ENCODE data around the gene LMF1. TPM values are rescaled to one million over a fixed set of nuclear protein-coding genes. Genes with fewer than 3 reads are reported as not detected.

LMF1 gene
- total and polyA plus RNA-seq, 5 donors from 2014 or later = 9.9 to 40.0 (median 12.4) TPM

DNA sequence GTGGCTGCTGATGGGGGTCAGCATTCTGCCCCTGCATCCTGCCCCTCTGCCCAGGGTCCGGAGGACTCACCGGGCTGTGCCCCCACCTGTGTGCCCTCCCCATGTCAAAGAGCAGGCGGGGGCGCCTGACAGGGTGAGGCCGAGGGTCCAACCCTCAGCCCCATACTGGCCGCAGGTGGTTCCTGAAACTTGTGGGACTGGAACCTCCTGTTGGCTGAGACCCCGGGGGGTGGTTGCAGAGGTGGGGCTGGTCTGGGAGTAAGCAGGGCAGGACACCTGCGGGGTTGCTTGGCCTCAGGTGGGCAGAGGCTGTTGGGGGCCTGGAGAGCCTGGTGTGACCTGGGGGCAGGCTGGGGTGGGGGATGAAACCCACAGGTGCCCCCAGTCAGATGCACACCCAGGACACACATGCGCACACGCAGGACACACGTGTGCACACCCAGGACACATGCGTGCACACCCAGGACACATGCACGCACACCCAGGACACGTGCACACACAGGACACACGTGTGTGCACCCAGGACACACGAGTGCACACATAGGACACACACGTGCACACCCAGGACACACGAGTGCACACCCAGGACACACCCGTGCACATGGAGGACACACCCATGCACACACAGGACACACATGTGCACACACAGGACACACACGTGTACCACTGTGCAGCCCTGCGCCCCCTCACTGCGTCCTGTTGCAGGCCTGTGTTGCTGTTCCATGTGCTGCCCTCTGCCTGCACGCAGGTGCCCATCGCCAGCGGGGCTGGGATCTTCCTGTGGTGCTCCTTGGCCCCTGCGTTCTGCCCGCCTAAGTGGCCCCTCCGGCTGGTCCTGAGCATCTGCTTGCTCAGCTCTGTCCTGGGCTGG is 42.2 kb upstream of the LMF1 start:
- Histone ChIP-seq H3K4me1 (ENCODE audit: control insufficient read depth, insufficient read depth, low read length, poor library complexity, severe bottlenecking) (no peaks in the 10 kb centered on the region), H3K36me3 (ENCODE audit: control insufficient read depth, insufficient read depth, low read length) (no peaks in the 10 kb centered on the region), H3K9me3 (ENCODE audit: control insufficient read depth in 2 of 2, low read length in 2 of 2) (no peaks in the 10 kb centered on the region), H3K27ac (ENCODE audit: insufficient read depth, low read length, poor library complexity, severe bottlenecking) (no peak overlapping the region), H3K4me3 (ENCODE audit: low read depth, low read length) (no peak overlapping the region), H3K27me3 (ENCODE audit: control insufficient read depth, insufficient read depth, low read length) (no peaks in the 10 kb centered on the region)
- no peak overlapping the region for H3K27ac Mint-ChIP-seq
- H3K27me3 Mint-ChIP-seq = no peaks in the 10 kb centered on the region
- H3K36me3 Mint-ChIP-seq = no peaks in the 10 kb centered on the region
- ATAC-seq (ENCODE audit: low read depth in 2 of 2) (no peak), DNase-seq (no peak)
- H3K4me1 Mint-ChIP-seq = peaks cover 0 to 3% (median 0%) of the 10 kb centered on the region in 4 donors
- H3K9me3 Mint-ChIP-seq = peaks cover 0 to 1% (median 0%) of the 10 kb centered on the region in 7 donors
- no peak overlapping the region for H3K4me3 Mint-ChIP-seq

DNA sequence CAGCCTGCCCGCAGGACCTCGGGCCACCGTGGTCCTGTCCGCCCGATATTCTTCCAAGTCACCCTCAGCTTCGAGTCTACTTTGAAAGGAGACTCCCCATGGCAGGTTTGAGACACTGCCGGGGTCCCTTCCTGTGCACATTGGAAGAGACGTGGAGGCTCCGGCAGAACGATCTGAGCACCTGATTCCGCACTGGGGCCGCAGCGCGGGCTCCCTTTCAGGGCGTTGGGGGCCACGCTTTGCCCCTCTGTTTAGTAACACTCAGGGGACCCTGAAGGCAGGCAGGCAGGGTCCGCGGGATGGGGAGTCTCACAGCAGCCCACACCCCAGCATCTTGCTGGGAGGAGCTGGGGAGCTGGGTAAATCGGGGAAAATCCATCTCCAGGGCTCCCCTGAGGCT is 41.4 kb upstream of the LMF1 start:
- Histone ChIP-seq H3K9me3 (ENCODE audit: control insufficient read depth in 2 of 2, low read length in 2 of 2) (no peaks in the 10 kb centered on the region), H3K4me3 (ENCODE audit: low read depth, low read length) (no peak overlapping the region), H3K4me1 (ENCODE audit: control insufficient read depth, insufficient read depth, low read length, poor library complexity, severe bottlenecking) (no peaks in the 10 kb centered on the region), H3K27ac (ENCODE audit: insufficient read depth, low read length, poor library complexity, severe bottlenecking) (no peak overlapping the region), H3K36me3 (ENCODE audit: control insufficient read depth, insufficient read depth, low read length) (no peaks in the 10 kb centered on the region), H3K27me3 (ENCODE audit: control insufficient read depth, insufficient read depth, low read length) (no peaks in the 10 kb centered on the region)
- H3K27me3 Mint-ChIP-seq = no peaks in the 10 kb centered on the region
- peaks cover 0 to 1% (median 0%) of the 10 kb centered on the region in 7 donors for H3K9me3 Mint-ChIP-seq
- H3K4me3 Mint-ChIP-seq = no peak overlapping the region
- H3K36me3 Mint-ChIP-seq = no peaks in the 10 kb centered on the region
- DNase-seq = no peak
- H3K27ac Mint-ChIP-seq = no peak overlapping the region
- H3K4me1 Mint-ChIP-seq = peaks cover 0 to 3% (median 0%) of the 10 kb centered on the region in 4 donors
- no peak for ATAC-seq (ENCODE audit: low read depth in 2 of 2)

DNA sequence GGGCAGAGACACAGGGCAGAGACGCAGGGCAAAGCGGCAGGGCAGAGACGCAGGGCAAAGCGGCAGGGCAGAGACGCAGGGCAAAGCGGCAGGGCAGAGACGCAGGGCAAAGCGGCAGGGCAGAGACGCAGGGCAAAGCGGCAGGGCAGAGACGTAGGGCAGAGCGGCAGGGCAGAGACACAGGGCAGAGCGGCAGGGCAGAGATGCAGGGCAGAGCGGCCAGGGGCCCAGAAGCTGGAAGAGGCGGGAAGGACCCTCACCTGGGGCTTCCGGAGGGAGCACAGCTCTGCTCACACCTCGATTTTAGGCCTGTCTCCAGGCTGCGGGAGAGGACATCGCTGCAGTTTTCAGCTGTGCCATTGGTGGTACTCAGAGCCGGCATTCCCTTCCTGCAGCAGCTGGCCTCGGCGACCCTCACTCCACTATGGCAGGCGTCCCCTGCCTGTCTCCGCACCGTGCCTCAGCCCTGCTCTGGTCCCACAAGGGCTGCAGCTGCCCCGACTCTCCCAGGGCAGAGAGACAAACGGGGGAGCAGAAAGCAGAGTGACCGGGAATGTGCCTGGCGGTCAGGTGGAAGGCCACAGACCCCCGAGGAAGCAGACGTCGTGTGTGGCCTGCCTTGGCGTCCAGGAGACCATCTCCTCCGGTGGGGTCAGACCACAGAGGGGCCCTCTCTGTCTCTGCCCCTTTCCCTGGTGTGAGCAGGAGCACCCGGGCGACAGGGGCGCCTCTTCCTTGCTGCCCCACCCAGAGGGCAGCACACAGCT is 40.7 kb upstream of the LMF1 start:
- Histone ChIP-seq H3K4me1 (ENCODE audit: control insufficient read depth, insufficient read depth, low read length, poor library complexity, severe bottlenecking) (no peaks in the 10 kb centered on the region), H3K4me3 (ENCODE audit: low read depth, low read length) (no peak overlapping the region), H3K27me3 (ENCODE audit: control insufficient read depth, insufficient read depth, low read length) (no peaks in the 10 kb centered on the region), H3K9me3 (ENCODE audit: control insufficient read depth in 2 of 2, low read length in 2 of 2) (no peaks in the 10 kb centered on the region), H3K27ac (ENCODE audit: insufficient read depth, low read length, poor library complexity, severe bottlenecking) (no peak overlapping the region), H3K36me3 (ENCODE audit: control insufficient read depth, insufficient read depth, low read length) (no peaks in the 10 kb centered on the region)
- no peaks in the 10 kb centered on the region for H3K36me3 Mint-ChIP-seq
- no peak overlapping the region for H3K4me3 Mint-ChIP-seq
- peaks cover 0 to 1% (median 0%) of the 10 kb centered on the region in 7 donors for H3K9me3 Mint-ChIP-seq
- DNase-seq = no peak
- ATAC-seq (ENCODE audit: low read depth in 2 of 2) = no peak
- peaks cover 0 to 3% (median 0%) of the 10 kb centered on the region in 4 donors for H3K4me1 Mint-ChIP-seq
- H3K27me3 Mint-ChIP-seq = no peaks in the 10 kb centered on the region
- no peak overlapping the region for H3K27ac Mint-ChIP-seq

DNA sequence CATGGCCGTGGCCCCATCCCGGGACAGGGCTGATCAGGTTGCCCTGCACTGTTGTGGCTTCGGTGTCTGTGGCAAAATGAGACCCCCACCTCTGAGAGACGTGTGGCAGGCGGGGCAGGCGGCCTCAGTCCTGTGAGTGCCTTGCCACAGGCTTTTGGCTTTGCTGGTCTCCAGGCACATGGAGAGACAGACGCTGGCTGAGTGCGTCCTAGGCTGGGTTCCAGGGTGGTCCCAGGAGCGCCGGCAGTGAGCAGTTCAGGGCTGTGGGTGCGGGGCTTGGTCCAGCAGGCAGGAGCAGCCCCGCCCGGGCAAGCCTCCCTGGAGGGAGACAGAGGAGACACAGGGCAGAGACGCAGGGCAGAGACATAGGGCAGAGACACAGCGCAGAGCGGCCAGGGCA is 40.0 kb upstream of the LMF1 start:
- H3K36me3 ChIP-seq (ENCODE audit: control insufficient read depth, insufficient read depth, low read length) = no peaks in the 10 kb centered on the region
- DNase-seq (no peak), ATAC-seq (ENCODE audit: low read depth in 2 of 2) (no peak)
- no peak overlapping the region for H3K27ac ChIP-seq (ENCODE audit: insufficient read depth, low read length, poor library complexity, severe bottlenecking)
- Mint-ChIP-seq H3K27ac (no peak overlapping the region), H3K36me3 (no peaks in the 10 kb centered on the region), H3K4me1 (peaks cover 0 to 7% (median under 1%) of the 10 kb centered on the region in 4 donors), H3K4me3 (no peak overlapping the region), H3K27me3 (no peaks in the 10 kb centered on the region), H3K9me3 (peaks cover 0 to 1% (median 0%) of the 10 kb centered on the region in 7 donors)
- H3K4me3 ChIP-seq (ENCODE audit: low read depth, low read length) = no peak overlapping the region
- no peaks in the 10 kb centered on the region for H3K9me3 ChIP-seq (ENCODE audit: control insufficient read depth in 2 of 2, low read length in 2 of 2)
- H3K27me3 ChIP-seq (ENCODE audit: control insufficient read depth, insufficient read depth, low read length) = no peaks in the 10 kb centered on the region
- no peaks in the 10 kb centered on the region for H3K4me1 ChIP-seq (ENCODE audit: control insufficient read depth, insufficient read depth, low read length, poor library complexity, severe bottlenecking)

DNA sequence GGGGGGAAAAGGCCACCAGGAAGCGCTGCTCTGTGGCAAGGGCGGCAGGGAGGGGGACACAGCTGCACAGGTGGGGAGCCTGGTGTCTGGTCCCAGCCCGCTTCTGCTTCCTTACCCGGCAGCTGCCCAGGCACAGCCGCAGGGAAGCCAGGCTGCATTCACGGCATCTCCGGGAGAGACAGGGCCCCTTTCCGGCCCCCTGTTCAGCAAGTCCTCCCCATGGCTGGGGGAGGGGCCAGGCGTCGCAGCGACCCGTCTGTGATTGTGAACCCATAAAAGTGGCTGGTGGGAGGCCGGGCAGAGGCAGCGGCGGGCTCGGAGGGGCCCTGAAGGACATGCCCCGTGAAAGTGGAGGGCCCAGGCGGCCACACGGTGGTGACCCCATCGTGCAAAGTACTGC is 39.5 kb upstream of the LMF1 start:
- H3K27ac Mint-ChIP-seq = no peak overlapping the region
- no peak overlapping the region for H3K4me3 Mint-ChIP-seq
- peaks cover 0 to 12% (median 3%) of the 10 kb centered on the region in 4 donors for H3K4me1 Mint-ChIP-seq
- DNase-seq = no peak
- peaks cover 3% of the 10 kb centered on the region for H3K4me1 ChIP-seq (ENCODE audit: control insufficient read depth, insufficient read depth, low read length, poor library complexity, severe bottlenecking)
- H3K9me3 Mint-ChIP-seq = no peaks in the 10 kb centered on the region
- ATAC-seq (ENCODE audit: low read depth in 2 of 2) = no peak
- H3K9me3 ChIP-seq (ENCODE audit: control insufficient read depth in 2 of 2, low read length in 2 of 2) = no peaks in the 10 kb centered on the region
- H3K36me3 ChIP-seq (ENCODE audit: control insufficient read depth, insufficient read depth, low read length) = no peaks in the 10 kb centered on the region
- H3K36me3 Mint-ChIP-seq = no peaks in the 10 kb centered on the region
- no peaks in the 10 kb centered on the region for H3K27me3 ChIP-seq (ENCODE audit: control insufficient read depth, insufficient read depth, low read length)
- H3K27ac ChIP-seq (ENCODE audit: insufficient read depth, low read length, poor library complexity, severe bottlenecking) = no peak overlapping the region
- H3K4me3 ChIP-seq (ENCODE audit: low read depth, low read length) = no peak overlapping the region
- H3K27me3 Mint-ChIP-seq = no peaks in the 10 kb centered on the region

DNA sequence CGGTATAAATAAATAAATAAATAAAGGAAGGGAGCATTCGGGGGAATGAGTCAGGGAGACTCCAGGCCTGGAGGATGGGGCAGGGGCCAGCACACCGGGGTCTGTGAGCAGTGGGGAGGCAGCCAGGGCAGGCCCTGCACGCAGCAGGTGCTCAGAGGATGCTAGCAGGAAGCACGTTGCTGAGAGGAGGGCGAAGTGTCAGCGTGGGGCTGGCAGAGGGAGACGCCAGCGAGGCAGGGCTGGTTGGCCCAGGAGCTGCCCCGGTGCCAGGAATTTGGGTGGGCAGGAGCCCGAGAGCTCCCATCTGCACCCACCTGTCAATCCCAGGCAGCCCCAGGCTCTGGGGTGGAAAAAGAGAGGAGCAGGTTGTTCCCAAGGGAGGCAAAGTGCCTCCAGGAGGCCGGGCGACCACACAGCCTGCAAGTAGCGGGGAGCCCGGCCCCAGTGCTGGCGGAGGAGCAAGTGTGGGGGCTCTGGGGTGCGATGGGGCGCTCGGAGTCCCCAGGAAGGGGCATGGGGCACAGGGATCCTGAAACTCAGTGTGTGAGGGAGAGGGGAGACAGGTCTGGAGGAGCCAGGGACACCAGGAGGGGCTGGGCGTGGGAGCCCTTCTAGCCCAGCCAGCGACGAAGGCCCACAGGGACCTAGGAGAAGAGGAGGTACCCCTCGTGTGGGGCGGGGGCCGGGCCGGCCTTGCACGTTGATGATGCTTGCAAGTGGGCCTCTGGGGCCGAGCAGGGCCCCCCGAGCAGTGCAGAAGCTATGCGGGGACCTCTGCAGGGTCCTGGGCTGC is 38.8 kb upstream of the LMF1 start:
- peak overlapping the region in 1 of 3 donors; percentile 48 for H3K27ac Mint-ChIP-seq
- Histone ChIP-seq H3K4me1 (ENCODE audit: control insufficient read depth, insufficient read depth, low read length, poor library complexity, severe bottlenecking) (peaks cover 8% of the 10 kb centered on the region), H3K4me3 (ENCODE audit: low read depth, low read length) (no peak overlapping the region), H3K9me3 (ENCODE audit: control insufficient read depth in 2 of 2, low read length in 2 of 2) (no peaks in the 10 kb centered on the region), H3K27me3 (ENCODE audit: control insufficient read depth, insufficient read depth, low read length) (no peaks in the 10 kb centered on the region), H3K27ac (ENCODE audit: insufficient read depth, low read length, poor library complexity, severe bottlenecking) (no peak overlapping the region), H3K36me3 (ENCODE audit: control insufficient read depth, insufficient read depth, low read length) (no peaks in the 10 kb centered on the region)
- peaks cover 0 to 14% (median 3%) of the 10 kb centered on the region in 4 donors for H3K4me1 Mint-ChIP-seq
- no peaks in the 10 kb centered on the region for H3K36me3 Mint-ChIP-seq
- DNase-seq (no peak), ATAC-seq (ENCODE audit: low read depth in 2 of 2) (peak in 1 of 2 donors; percentile 32)
- no peak overlapping the region for H3K4me3 Mint-ChIP-seq
- no peaks in the 10 kb centered on the region for H3K27me3 Mint-ChIP-seq
- H3K9me3 Mint-ChIP-seq = no peaks in the 10 kb centered on the region

DNA sequence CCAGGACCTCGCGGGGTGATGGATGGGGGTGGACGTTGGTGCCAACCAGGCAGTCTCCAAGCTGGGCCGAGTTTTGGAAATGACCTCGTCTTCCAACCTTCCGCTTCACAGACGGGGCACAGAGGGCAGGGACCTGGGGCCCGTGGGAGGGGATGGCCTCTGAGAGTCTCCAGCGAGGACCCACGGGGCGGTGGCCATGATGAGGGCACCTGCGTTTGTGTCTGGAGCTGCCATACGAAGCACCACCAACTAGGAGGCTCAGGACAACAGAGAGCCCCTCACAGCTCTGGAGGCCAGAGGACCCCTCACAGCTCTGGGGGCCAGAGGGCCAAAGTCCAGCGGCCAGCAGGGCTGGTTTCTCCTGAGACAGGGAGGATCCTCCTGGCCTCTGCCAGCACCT is 37.3 kb upstream of the LMF1 start:
- Mint-ChIP-seq H3K27ac (no peak overlapping the region), H3K4me3 (no peak overlapping the region), H3K4me1 (peaks cover 0 to 25% (median 9%) of the 10 kb centered on the region in 4 donors), H3K27me3 (no peaks in the 10 kb centered on the region), H3K9me3 (no peaks in the 10 kb centered on the region), H3K36me3 (no peaks in the 10 kb centered on the region)
- H3K4me1 ChIP-seq (ENCODE audit: control insufficient read depth, insufficient read depth, low read length, poor library complexity, severe bottlenecking) = peaks cover 23% of the 10 kb centered on the region
- H3K27me3 ChIP-seq (ENCODE audit: control insufficient read depth, insufficient read depth, low read length) = no peaks in the 10 kb centered on the region
- DNase-seq (no peak), ATAC-seq (ENCODE audit: low read depth in 2 of 2) (no peak)
- H3K9me3 ChIP-seq (ENCODE audit: control insufficient read depth in 2 of 2, low read length in 2 of 2) = no peaks in the 10 kb centered on the region
- no peaks in the 10 kb centered on the region for H3K36me3 ChIP-seq (ENCODE audit: control insufficient read depth, insufficient read depth, low read length)
- H3K27ac ChIP-seq (ENCODE audit: insufficient read depth, low read length, poor library complexity, severe bottlenecking) = no peak overlapping the region
- H3K4me3 ChIP-seq (ENCODE audit: low read depth, low read length) = no peak overlapping the region
